Activated CD4-positive, alpha-beta T cell treated with anti-CD3 and anti-CD28 coated beads for 1 hour (primary cell): ENCODE measurements around the gene ERLEC1.
"Not testable (repeated sequence)": the region's sequence is repeated elsewhere in the genome, so short reads cannot be mapped to it uniquely, and the experiment has no call there.

Source experiments
- DNase-seq: peaks from one replicate; pipeline ENCODE4 v3.0.0-alpha.2; 2020

Gene ERLEC1

GRCh38 chr2:53784436-53784835 is 2.4 kb upstream of the ERLEC1 start:
- no peak for DNase-seq

DNA sequence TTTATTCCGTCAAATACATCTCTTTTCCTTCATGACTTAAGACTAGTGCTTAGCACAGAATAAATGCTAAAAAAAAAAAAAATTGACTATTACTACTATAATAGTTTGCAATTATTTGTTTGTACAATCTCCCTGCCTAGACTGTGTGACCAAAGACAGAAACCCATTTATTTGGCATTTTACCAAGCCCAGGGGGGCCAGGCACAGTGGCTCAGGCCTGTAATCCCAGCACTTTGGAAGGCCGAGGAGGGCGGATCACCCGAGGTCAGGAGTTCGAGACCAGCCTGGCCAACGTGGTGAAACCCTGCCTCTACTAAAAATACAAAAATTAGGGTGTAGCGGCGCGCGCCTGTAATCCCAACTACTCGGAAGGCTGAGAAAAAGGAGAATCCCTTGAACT is 1.5 kb upstream of the ERLEC1 start:
- DNase-seq: no peak

DNA sequence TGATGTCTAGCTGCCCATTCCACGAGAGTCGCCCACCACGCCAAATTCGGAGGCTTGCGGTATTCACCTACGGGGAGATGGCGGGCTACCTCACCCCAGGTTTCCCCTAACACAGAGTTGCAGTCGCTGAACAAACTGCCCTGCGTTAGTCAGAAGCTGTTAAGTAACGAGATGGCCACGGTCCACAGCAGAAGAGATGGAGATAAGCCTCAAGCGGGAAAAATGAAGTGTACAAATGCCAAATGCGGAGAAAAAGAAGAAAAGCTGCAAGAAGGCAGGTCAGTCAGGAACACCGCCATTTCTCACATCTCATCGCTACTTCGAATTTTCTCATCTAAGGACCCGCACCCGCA is 516 bp upstream of the ERLEC1 start:
- DNase-seq: no peak

- no peak for DNase-seq
Observed at GRCh38 chr2:53787614-53788289, 908 bp downstream of the ERLEC1 start.

DNA sequence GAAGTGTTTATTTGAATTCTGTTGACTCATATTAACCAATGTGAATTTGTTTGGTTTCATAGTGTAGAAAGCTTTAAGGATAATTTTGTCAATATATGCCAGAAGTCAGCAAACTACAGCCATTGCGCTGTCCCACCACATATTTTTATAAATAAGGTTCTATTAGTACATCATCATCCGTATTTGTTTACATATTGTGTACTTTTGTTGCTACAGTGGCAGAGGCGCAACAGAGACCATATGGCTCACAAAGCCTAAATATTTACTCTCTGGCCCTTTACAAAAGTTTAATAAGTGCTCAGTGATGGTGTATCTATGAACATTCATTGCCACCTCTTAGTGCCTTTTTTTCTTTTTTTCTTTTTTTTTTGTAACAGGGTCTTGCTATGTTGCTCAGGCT is 6.4 kb downstream of the ERLEC1 start:
- no peak for DNase-seq

GRCh38 chr2:53793821-53794220 is 7.0 kb downstream of the ERLEC1 start:
- no peak for DNase-seq

GRCh38 chr2:53801547-53801946 is 14.7 kb downstream of the ERLEC1 start:
- DNase-seq: no peak

DNA sequence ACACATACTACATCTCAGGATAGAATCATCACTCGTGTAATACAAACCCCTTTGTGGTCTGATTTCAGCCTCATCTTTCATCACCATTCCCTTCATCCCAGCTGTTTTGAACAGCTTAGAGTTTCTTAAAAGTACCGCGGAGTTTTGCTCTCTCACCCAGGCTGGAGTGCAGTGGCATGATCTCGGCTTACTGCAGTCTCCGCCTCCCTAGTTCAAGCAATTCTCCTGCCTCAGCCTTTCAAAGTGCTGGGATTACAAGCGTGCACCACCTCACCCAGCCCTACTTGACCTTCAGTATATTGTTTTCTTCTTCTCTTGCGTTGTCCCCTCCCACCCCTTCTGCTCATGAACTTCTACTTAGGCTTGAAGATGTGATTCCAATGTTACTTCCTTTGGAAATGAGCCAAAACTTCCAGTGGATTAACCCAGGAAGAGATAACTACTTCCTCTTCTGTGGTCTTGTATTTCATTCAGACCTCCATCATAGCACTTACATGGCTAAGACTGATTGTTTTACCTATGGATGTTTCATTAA is 15.8 kb downstream of the ERLEC1 start:
- no peak for DNase-seq

DNA sequence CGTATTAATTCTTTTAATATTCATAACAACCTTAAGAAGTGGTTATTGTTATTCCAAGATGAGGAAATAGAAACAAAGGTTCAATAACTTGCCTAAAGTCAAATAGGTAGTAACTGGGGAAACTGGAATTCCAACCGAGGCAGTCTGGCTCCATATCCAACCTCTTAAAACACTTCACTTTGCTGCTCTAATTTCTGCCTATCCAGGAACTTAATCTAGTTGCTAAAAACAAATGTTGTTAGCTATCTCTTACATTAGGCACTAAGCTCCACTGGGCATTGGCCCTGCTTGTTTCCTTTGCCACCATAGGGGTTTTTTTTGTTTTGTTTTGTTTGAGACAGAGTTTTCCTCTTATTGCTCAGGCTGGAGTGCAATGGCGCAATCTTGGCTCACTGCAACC is 24.8 kb downstream of the ERLEC1 start:
- DNase-seq: no peak

DNA sequence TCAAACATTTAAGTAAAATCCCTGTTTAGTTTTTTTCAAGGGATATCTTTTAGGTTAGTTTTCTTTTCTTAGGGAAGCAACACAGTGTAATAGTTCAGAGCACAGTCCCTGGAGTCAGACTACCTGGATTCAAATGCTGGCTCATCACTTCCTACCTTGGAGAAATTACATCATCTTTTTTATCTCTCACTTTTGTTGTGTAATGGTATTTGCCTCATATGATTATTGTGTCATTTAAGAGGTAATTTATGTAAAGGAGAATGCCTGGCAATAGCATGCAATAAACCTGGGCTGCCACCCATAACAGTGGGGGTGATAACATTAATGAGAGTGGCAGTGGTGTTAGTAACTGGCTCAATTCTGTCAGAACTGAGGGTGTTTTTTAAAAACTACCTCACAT is 26.3 kb downstream of the ERLEC1 start:
- no peak for DNase-seq

GRCh38 chr2:53818854-53819435 is 32.1 kb downstream of the ERLEC1 start:
- no peak for DNase-seq

GRCh38 chr2:53819634-53820033 is 32.8 kb downstream of the ERLEC1 start:
- DNase-seq: no peak

GRCh38 chr2:53820048-53820447 is 33.2 kb downstream of the ERLEC1 start:
- DNase-seq: no peak

DNA sequence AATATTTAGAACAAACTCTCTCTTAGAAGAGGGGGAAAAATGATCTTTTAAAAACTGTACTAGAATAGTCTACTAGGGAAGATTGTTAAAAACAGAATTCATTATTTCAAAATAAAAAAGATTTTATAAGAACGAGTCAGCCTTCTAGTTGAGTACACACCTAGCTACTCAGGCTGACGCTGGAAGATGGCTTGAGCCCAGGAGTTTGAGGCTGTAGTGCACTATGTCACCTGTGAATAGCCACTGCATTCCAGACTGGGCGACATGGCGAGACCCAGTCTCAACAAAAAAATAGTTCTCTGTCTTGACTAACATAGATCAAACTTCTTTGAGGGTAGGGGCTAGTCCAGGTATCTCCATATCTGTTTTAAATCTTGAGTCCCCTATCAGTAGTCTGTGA is 33.9 kb downstream of the ERLEC1 start:
- DNase-seq: no peak

DNA sequence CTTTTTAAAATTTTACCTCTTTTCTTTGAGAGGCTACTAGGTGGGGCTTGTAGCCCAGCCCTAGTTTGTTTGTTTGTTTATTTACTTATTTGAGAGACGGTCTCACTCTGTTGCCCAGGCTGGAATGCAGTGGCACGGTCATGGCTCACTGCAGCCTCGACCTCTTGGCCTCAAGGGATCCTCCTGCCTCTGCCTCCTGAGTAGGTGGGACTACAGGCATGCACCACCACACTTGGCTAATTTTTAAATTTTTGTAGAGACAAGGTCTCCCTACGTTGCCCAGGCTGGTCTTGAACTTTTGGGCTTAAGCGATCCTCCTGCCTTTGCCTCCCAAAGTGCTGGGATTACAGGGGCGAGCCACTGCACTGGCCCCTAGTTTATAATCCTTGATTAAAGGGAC is 35.0 kb downstream of the ERLEC1 start:
- DNase-seq: no peak

DNA sequence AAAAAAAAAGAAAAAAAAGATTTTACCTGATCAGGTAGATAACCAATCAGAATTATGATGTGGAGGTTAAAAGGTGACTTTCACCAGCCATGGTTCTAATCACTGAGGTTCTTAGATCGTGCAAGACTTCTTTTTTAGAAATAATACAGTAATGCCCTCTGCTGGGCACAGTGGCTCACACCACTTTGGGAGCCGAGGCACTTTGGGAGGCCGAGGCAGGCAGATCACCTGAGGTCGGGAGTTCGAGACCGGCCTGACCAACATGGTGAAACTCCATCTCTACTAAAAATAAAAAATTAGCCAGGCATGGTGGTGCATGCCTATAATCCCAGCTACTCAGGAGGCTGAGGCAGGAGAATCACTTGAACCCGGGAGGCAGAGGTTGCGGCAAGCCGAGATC is 36.8 kb downstream of the ERLEC1 start:
- DNase-seq: not testable (repeated sequence)

DNA sequence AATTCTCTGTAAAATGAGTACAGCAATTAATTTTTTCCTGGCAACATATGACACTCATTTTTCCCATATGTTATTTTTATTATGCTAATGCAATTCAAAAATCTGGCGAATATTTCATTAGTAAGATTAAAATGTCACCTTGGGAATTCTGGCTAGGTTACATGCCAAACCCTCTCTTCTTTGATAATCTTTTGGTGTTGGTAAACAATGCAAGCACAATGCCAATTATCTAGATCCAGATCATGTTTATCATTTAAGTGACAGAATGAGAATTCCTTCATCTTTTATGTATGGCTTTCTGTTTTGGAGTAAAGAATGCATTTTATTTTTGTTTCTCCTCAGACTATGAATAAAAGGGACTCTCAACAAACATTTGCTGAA is 39.2 kb downstream of the ERLEC1 start:
- no peak for DNase-seq

- DNase-seq: no peak
Observed at GRCh38 chr2:53826587-53827397, 39.9 kb downstream of the ERLEC1 start.

DNA sequence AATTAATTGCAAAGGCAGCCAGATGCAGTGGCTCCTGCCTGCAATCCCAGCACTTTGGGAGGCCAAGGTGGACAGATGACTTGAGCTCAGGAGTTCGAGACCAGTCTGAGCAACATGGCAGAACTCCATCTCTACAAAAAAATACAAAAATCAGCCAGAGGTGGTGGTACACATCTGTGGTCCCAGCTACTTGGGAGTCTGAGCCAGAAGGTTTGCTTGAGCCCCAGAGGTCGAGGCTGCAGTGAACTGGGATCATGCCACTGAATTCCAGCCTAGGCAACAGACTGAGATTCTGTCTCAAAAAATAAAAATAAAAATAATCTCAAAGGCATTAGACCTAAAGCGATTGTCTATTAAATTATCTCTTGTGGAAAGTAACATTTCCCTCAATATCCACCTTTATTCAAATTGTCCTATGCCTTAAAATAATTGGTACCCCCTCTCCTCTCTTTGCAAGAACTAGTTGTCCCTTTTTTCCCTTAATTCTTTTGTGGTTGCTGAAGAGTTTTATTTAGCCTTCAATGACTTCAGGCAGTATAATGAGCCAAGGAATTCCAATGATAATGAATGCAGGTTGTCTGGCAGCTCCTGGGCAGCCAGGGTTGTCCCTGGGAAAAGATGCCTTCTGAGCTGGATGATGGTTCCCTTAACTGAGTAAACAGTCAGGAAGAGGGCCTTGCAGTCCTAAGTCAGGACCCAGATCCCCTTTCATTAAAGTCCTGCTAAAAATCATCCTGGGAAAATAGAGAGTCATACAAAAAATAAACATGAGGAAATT is 40.7 kb downstream of the ERLEC1 start:
- no peak for DNase-seq

- DNase-seq: no peak
Observed at GRCh38 chr2:53828331-53828730, 41.5 kb downstream of the ERLEC1 start.

DNA sequence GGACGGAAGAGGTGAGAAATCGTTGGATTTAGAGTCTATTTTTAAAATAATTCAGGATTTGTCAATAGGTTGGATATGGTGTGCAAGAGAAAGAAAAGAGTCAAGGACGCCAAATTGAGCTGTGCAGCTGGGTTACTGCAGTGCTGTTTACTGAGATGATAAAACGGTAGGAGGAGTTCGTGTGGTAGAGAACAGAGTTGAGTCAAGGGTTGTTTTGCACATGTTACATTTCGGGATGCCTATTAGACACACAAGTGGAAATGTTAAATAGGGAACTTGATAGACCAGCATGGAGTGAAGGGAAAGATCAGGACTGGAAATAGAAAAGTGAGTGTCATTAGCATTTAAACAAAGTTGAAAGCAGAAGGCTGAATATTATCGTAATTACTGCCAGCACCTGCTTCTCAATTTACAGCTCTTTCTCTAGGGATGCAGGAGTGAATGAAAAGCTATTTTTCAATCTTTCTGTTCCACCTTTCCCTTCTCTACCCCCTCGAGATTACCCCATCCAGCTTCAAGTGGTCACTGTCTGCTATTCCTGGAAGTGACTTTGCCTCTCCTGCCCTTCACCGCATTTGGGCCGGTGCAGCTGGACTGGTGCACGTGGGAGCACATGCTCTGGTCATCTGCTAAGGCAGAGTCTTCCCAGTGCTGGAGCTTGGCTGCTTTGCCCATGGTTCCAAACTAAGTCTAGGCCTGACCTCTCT is 42.6 kb downstream of the ERLEC1 start:
- DNase-seq: no peak

DNA sequence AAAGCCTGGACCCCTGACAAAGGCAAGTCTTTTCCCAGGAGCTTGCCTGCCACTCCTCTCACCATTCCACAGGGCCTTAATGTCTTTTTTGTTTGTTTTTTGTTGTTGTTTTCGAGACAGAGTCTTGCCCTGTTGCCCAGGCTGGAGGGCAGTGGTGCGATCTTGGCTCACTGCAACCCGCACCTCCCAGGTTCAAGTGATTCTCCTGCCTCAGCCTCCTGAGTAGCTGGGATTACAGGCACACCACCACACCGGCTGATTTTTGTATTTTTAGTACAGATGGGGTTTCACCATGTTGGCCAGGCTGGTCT is 43.1 kb downstream of the ERLEC1 start:
- not testable (repeated sequence) for DNase-seq

DNA sequence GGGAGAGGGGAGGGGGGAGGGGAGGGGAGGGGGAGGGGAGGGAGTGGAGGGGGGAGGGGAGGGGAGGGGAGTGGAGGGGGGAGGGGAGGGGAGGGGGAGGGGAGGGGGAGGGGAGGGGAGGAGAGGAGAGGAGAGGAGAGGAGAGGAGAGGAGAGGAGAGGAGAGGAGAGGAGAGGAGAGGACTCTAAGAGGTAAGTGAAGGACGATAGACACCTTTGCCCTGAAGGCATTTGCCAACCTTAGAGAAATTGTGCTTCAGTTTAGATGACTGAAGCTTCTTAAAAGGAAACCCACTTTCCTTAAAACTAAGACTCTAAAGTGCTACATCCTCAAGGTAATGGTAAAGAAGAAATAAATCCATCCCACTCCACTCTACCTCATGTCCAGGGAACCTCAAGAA is 53.7 kb downstream of the ERLEC1 start:
- no peak for DNase-seq
